HUES6 (cell line): ENCODE measurements around the gene FAM241B.

Experiments used
- H3K27ac ChIP-seq: 2 replicates; pipeline ENCODE4 v1.7.0; 2013; ENCODE audit warnings: low read depth, mild to moderate bottlenecking, low read length, inconsistent platforms
- H3K27me3 ChIP-seq: 2 replicates; pipeline ENCODE4 v1.6.1; 2013; ENCODE audit warnings: low read length; ENCODE audit not compliant: control insufficient read depth, insufficient read depth
- H3K36me3 ChIP-seq: 2 replicates; pipeline ENCODE4 v1.6.1; 2013; ENCODE audit warnings: low read length; ENCODE audit not compliant: control insufficient read depth, insufficient read depth
- H3K4me1 ChIP-seq: 2 replicates; pipeline ENCODE4 v1.6.1; 2013; ENCODE audit warnings: low read length; ENCODE audit not compliant: control insufficient read depth, insufficient read depth
- H3K4me3 ChIP-seq: 2 replicates; pipeline ENCODE4 v1.5.1; 2013; ENCODE audit warnings: low read depth, low read length
- H3K9ac ChIP-seq: one replicate; pipeline ENCODE4 v1.6.1; 2013; ENCODE audit warnings: mild to moderate bottlenecking, low read length
- H3K9me3 ChIP-seq: 2 replicates; pipeline ENCODE4 v1.6.1; 2013; ENCODE audit warnings: low read depth, low read length; ENCODE audit not compliant: control insufficient read depth, insufficient read depth

The FAM241B gene

GRCh38 chr10:69660296-69660695 lies 30.2 kb downstream of the FAM241B start:
- Histone ChIP-seq H3K36me3 (no peaks in the 10 kb centered on the region), H3K4me1 (peaks cover 26% of the 10 kb centered on the region), H3K27ac (no peak overlapping the region), H3K9me3 (no peaks in the 10 kb centered on the region), H3K9ac (no peak overlapping the region), H3K27me3 (peaks cover 12% of the 10 kb centered on the region), H3K4me3 (no peak overlapping the region)

DNA sequence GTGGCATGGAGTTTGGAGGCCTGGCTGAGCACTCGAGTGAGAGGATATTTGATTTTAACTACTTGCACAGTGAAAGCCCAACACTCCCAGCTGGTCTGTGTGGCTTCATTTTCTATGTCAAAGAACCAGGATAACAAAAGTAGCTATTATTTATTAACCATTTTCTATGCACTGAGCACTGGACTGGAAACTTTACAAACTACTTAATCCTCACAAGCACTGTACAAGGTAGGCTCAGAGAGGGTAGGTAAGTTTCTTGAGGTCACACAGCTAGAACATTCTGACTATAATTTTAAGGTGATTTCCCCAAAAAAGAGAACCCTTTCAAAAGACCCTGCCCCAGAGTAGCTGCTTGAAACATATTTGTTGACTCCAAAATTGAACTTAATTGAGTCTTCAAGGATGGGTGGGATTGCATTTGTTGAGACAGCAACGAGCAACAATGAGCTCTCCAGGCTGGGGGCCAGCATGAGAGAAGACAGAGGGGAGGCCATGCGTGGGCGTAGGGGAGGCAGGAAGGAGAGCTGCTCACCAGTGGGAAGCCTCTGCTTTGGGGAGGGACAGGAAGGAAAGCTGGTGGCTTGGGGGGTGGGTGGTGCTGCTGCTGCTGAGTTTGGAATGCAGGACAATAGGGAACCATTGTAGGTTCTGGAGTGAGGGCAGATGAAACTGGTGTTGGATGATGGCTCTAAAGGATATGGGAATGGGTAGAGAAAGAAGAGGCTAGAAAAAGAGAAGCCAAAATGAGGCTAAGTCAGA lies 31.5 kb downstream of the FAM241B start:
- Histone ChIP-seq H3K27ac (no peak overlapping the region), H3K9ac (no peak overlapping the region), H3K4me1 (peaks cover 13% of the 10 kb centered on the region), H3K36me3 (no peaks in the 10 kb centered on the region), H3K4me3 (no peak overlapping the region), H3K9me3 (no peaks in the 10 kb centered on the region), H3K27me3 (peaks cover 9% of the 10 kb centered on the region)

DNA sequence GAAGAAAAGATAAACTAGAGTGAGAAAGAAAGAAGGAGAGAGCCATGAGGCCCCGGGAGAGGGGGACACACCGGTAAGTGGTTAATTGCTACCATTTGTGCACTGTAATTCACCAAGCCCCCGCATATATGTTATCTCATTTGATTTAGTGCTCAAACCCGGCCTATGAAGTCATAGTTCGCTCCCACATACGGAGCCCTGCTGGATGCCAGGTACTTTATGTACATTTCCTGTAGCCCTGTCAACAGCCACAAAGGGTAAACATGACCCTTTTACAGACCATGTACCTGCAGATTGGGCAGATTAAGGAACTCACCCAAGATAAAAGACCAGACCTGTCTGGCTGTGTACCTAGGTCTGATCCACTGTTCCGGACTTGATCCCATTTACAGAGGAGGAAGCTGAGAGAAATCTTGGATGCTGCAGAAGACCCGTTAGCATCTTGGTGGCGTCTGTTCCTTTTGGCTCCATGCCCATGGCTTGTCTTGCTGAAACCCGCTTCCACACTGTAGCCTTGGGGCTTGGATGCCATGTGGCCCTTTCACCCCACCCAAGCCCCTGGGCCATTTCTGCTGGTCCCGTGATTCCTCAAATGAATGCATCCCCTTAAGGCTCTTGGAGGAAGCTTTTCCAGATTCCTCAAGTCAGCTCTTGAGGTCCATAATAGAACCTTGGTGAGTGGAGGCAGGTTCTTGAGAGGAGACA lies 32.3 kb downstream of the FAM241B start:
- H3K27me3 ChIP-seq: peaks cover 5% of the 10 kb centered on the region; the same call in 1 of the 2 replicates
- no peak overlapping the region for H3K4me3 ChIP-seq
- no peaks in the 10 kb centered on the region for H3K36me3 ChIP-seq
- H3K9me3 ChIP-seq: no peaks in the 10 kb centered on the region
- no peak overlapping the region for H3K9ac ChIP-seq
- no peak overlapping the region for H3K27ac ChIP-seq
- peaks cover 9% of the 10 kb centered on the region for H3K4me1 ChIP-seq

DNA sequence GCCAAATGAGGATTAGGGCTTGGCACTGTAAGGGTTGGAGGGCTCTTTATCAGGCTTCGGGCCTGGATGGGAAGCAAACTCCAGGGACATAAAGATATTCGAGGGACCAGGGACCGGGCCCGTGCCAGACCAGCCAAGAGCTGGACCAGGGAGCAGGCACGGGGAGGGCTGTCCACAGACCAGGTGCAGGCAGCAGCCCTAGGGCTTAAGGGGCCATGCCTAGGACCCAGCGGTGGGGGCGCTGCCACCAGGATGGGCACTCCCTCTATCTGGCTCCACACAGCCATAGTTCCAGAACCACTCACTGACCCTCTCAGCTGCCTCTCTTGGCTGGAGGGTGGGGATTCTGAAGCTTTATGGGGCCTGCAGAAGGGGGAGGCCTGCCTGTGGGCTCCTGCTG lies 32.9 kb downstream of the FAM241B start:
- H3K9me3 ChIP-seq: no peaks in the 10 kb centered on the region
- no peaks in the 10 kb centered on the region; the same call in 1 of the 2 replicates for H3K27me3 ChIP-seq
- H3K4me1 ChIP-seq: peaks cover 9% of the 10 kb centered on the region
- H3K4me3 ChIP-seq: no peak overlapping the region
- no peak overlapping the region for H3K9ac ChIP-seq
- no peaks in the 10 kb centered on the region for H3K36me3 ChIP-seq
- no peak overlapping the region for H3K27ac ChIP-seq

DNA sequence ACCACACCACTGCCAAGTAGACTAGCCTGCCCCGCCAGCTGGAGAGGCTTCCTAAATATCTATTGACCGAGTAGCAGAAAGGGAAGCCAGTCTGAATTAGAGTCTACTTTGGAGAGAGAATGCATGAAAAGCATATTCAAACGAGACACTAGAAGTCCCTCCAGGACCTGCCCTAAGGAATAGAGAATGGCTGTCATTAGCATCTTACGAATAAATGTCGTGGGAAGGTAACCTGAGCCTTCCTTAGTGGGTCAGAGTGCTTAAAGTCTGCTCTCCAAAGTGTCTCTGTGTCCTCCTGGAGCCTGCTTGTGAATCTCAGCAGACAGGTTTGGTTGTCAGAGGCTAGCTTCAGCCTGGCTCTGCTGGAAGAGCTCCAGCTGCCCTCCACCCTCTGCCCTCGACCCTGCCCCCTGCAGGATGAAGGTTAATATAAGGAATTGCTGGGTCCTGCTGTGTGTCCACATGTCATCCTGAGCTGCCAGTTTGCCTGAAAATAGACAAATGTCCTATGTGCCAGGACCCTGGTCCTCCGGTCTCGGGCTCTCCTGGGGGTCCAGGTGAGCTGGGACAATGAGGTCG lies 33.4 kb downstream of the FAM241B start:
- Histone ChIP-seq H3K4me1 (peaks cover 9% of the 10 kb centered on the region), H3K36me3 (no peaks in the 10 kb centered on the region), H3K4me3 (no peak overlapping the region), H3K9me3 (no peaks in the 10 kb centered on the region), H3K9ac (no peak overlapping the region), H3K27ac (no peak overlapping the region), H3K27me3 (peaks cover 1% of the 10 kb centered on the region; the same call in 1 of the 2 replicates)

GRCh38 chr10:69665474-69666320 lies 35.6 kb downstream of the FAM241B start:
- Histone ChIP-seq H3K4me1 (peaks cover 7% of the 10 kb centered on the region), H3K9me3 (no peaks in the 10 kb centered on the region), H3K27ac (no peak overlapping the region), H3K9ac (no peak overlapping the region), H3K4me3 (no peak overlapping the region), H3K27me3 (peaks cover 14% of the 10 kb centered on the region; the same call in 1 of the 2 replicates), H3K36me3 (no peaks in the 10 kb centered on the region)

- Histone ChIP-seq H3K27ac (no peak overlapping the region), H3K4me1 (peaks cover 7% of the 10 kb centered on the region), H3K36me3 (no peaks in the 10 kb centered on the region), H3K9ac (no peak overlapping the region), H3K4me3 (no peak overlapping the region), H3K9me3 (no peaks in the 10 kb centered on the region), H3K27me3 (peaks cover 14% of the 10 kb centered on the region; the same call in 1 of the 2 replicates)
Measured at GRCh38 chr10:69666756-69667155, 36.7 kb downstream of the FAM241B start.

DNA sequence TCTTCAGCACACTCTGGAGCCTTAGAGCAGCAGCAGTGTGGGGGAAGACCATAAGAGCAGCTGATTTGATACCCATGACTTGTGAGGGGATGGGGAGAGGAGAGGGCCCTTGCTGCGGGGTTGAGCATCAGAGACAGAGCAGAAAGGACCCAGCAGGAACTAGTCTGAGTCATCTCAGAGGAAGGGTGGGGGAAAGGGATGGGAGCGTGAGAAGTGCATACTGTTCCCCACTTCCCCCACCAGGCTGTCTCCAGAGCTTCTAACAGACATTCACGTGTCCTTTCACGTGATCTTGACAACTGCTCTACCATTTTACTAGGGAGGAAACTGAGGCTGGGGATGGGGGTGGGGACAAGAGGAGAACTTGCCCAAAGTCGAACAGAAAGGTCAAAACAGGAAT lies 38.7 kb downstream of the FAM241B start:
- Histone ChIP-seq H3K36me3 (no peaks in the 10 kb centered on the region), H3K4me1 (no peaks in the 10 kb centered on the region; the same call in 1 of the 2 replicates), H3K4me3 (no peak overlapping the region), H3K9ac (no peak overlapping the region), H3K27ac (no peak overlapping the region), H3K9me3 (no peaks in the 10 kb centered on the region), H3K27me3 (peaks cover 14% of the 10 kb centered on the region; the same call in 1 of the 2 replicates)

- H3K9ac ChIP-seq: no peak overlapping the region
- no peak overlapping the region for H3K27ac ChIP-seq
- H3K4me1 ChIP-seq: no peaks in the 10 kb centered on the region; the same call in 1 of the 2 replicates
- peaks cover 14% of the 10 kb centered on the region; the same call in 1 of the 2 replicates for H3K27me3 ChIP-seq
- H3K36me3 ChIP-seq: no peaks in the 10 kb centered on the region
- H3K4me3 ChIP-seq: no peak overlapping the region
- H3K9me3 ChIP-seq: no peaks in the 10 kb centered on the region
Measured at GRCh38 chr10:69669409-69669808, 39.4 kb downstream of the FAM241B start.

DNA sequence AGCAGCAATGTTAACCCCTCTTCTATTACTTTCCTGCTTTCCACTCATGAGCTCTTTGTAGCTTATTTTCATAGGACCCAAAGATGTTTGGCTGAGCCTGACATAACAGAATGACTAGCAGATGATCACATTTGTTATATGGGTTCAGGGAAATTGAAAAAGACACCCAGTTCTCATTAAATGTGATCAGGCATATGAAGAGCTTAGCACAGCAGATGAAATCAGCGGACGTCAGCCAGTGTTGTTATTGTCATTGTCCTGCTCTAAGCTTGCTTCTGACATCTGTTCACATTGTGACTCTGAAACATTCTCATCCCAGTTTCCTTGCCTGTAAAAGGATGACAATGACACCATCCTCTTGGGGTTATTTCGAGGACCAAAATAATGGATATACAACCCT lies 43.5 kb downstream of the FAM241B start:
- Histone ChIP-seq H3K9ac (no peak overlapping the region), H3K4me1 (peaks cover 2% of the 10 kb centered on the region; the same call in 1 of the 2 replicates), H3K27ac (no peak overlapping the region), H3K9me3 (no peaks in the 10 kb centered on the region), H3K36me3 (no peaks in the 10 kb centered on the region), H3K27me3 (peaks cover 15% of the 10 kb centered on the region; the same call in 1 of the 2 replicates), H3K4me3 (no peak overlapping the region)
